ENCODE measurements around the gene KITLG. TPM values are rescaled to one million over a fixed set of nuclear protein-coding genes. Genes with fewer than 3 reads are reported as not detected.

KITLG gene
- total RNA-seq, 1 experiment from 2014 or later, result 7.4 TPM

DNA sequence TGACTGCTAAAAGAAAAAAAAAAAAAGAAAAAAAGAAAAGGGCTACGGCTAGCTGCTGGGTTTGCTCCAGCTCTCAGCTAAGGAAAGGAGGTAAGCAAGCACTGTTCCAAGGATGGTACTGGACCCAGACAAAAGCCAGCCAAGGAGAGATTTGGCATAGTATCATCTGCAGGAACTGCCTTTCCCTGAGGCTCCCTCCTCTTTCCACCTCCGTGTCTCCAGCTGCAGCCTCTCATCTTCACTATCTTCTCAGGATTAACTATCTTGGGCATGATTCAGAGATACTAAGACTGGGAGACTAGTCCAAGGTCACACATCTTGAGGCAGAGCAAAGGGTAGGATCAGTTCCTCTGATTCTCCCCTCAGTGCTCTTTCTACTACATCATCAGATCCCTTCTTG is 6.0 kb downstream of the KITLG start:
- H3K27ac ChIP-seq (ENCODE audit: low read length), result no peak overlapping the region
- in situ Hi-C loops (cut with HindIII; ENCODE audit: low pct_unique_long_range_greater_than_20kb, low sequenced_read_pairs) (no loop called here), intact Hi-C loops (cut with micrococcal nuclease; ENCODE audit: unreplicated experiment) (loop anchor here (10.0 kb wide), 2 partner anchors 411 to 419 kb away; no protein-coding TSS in a partner anchor)
- no peak for ATAC-seq
- peaks cover 17% of the 10 kb centered on the region for H3K4me1 ChIP-seq (ENCODE audit: control insufficient read depth, insufficient read depth, low read length)
- H3K36me3 ChIP-seq (ENCODE audit: control insufficient read depth, insufficient read depth, low read length), result peaks cover under 1% of the 10 kb centered on the region; the same call in 1 of the 2 replicates
- H3K9me3 ChIP-seq (ENCODE audit: control insufficient read depth, insufficient read depth, low read depth, low read length), result no peaks in the 10 kb centered on the region
- no peak overlapping the region for H3K4me3 ChIP-seq (ENCODE audit: low read depth in 2 of 2, low read length in 2 of 2)
- H3K27me3 ChIP-seq (ENCODE audit: control insufficient read depth, insufficient read depth, low read length), result peaks cover 5% of the 10 kb centered on the region
- BruUV-seq (replicated peaks), result no TSS peak
- TF ChIP-seq SIN3A (IDR thresholded peaks at IDR 0.05; ENCODE audit: borderline replicate concordance, insufficient read depth, low read depth, low read length) (no peak), TCF7L2 (IDR thresholded peaks at IDR 0.05; ENCODE audit: low read depth, low read length) (no peak), POLR2AphosphoS5 (IDR thresholded peaks at IDR 0.05; ENCODE audit: low read depth, low read length) (no peak)
- TF ChIP-seq, protein P1, sequence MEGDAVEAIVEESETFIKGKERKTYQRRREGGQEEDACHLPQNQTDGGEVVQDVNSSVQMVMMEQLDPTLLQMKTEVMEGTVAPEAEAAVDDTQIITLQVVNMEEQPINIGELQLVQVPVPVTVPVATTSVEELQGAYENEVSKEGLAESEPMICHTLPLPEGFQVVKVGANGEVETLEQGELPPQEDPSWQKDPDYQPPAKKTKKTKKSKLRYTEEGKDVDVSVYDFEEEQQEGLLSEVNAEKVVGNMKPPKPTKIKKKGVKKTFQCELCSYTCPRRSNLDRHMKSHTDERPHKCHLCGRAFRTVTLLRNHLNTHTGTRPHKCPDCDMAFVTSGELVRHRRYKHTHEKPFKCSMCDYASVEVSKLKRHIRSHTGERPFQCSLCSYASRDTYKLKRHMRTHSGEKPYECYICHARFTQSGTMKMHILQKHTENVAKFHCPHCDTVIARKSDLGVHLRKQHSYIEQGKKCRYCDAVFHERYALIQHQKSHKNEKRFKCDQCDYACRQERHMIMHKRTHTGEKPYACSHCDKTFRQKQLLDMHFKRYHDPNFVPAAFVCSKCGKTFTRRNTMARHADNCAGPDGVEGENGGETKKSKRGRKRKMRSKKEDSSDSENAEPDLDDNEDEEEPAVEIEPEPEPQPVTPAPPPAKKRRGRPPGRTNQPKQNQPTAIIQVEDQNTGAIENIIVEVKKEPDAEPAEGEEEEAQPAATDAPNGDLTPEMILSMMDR (IDR thresholded peaks at IDR 0.05), result no peak
- TF ChIP-seq, protein P2, sequence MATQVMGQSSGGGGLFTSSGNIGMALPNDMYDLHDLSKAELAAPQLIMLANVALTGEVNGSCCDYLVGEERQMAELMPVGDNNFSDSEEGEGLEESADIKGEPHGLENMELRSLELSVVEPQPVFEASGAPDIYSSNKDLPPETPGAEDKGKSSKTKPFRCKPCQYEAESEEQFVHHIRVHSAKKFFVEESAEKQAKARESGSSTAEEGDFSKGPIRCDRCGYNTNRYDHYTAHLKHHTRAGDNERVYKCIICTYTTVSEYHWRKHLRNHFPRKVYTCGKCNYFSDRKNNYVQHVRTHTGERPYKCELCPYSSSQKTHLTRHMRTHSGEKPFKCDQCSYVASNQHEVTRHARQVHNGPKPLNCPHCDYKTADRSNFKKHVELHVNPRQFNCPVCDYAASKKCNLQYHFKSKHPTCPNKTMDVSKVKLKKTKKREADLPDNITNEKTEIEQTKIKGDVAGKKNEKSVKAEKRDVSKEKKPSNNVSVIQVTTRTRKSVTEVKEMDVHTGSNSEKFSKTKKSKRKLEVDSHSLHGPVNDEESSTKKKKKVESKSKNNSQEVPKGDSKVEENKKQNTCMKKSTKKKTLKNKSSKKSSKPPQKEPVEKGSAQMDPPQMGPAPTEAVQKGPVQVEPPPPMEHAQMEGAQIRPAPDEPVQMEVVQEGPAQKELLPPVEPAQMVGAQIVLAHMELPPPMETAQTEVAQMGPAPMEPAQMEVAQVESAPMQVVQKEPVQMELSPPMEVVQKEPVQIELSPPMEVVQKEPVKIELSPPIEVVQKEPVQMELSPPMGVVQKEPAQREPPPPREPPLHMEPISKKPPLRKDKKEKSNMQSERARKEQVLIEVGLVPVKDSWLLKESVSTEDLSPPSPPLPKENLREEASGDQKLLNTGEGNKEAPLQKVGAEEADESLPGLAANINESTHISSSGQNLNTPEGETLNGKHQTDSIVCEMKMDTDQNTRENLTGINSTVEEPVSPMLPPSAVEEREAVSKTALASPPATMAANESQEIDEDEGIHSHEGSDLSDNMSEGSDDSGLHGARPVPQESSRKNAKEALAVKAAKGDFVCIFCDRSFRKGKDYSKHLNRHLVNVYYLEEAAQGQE (IDR thresholded peaks at IDR 0.05; ENCODE audit: insufficient read depth in 1 of 2, low read depth in 2 of 2, low read length in 1 of 2), result no peak
- POLR2A ChIA-PET, result interaction anchor here (0.6 kb wide), 1 partner anchor 16 kb away, joined by 3 read pairs; no protein-coding TSS in a partner anchor
- DNase-seq (ENCODE audit: low read depth, low spot score), result no peak
- CTCF ChIA-PET, result no interaction called here

- ChIA-PET POLR2A (no interaction called here), CTCF (no interaction called here)
- TF ChIP-seq, protein P2 (IDR thresholded peaks at IDR 0.05; ENCODE audit: insufficient read depth in 1 of 2, low read depth in 2 of 2, low read length in 1 of 2), result no peak
- TF ChIP-seq POLR2AphosphoS5 (IDR thresholded peaks at IDR 0.05; ENCODE audit: low read depth, low read length) (no peak), SIN3A (IDR thresholded peaks at IDR 0.05; ENCODE audit: borderline replicate concordance, insufficient read depth, low read depth, low read length) (no peak), TCF7L2 (IDR thresholded peaks at IDR 0.05; ENCODE audit: low read depth, low read length) (no peak)
- TF ChIP-seq, protein P1 (IDR thresholded peaks at IDR 0.05), result no peak
- in situ Hi-C loops (cut with HindIII; ENCODE audit: low pct_unique_long_range_greater_than_20kb, low sequenced_read_pairs), result no loop called here
- ATAC-seq (no peak), DNase-seq (ENCODE audit: low read depth, low spot score) (no peak)
- no TSS peak for BruUV-seq (replicated peaks)
- intact Hi-C loops (cut with micrococcal nuclease; ENCODE audit: unreplicated experiment), result loop anchor here (10.0 kb wide), 2 partner anchors 411 to 419 kb away; no protein-coding TSS in a partner anchor
- Histone ChIP-seq H3K27me3 (ENCODE audit: control insufficient read depth, insufficient read depth, low read length) (peaks cover 3% of the 10 kb centered on the region; the same call in 1 of the 2 replicates), H3K27ac (ENCODE audit: low read length) (no peak overlapping the region), H3K9me3 (ENCODE audit: control insufficient read depth, insufficient read depth, low read depth, low read length) (no peaks in the 10 kb centered on the region), H3K36me3 (ENCODE audit: control insufficient read depth, insufficient read depth, low read length) (no peaks in the 10 kb centered on the region; the same call in 1 of the 2 replicates), H3K4me1 (ENCODE audit: control insufficient read depth, insufficient read depth, low read length) (peaks cover 13% of the 10 kb centered on the region), H3K4me3 (ENCODE audit: low read depth in 2 of 2, low read length in 2 of 2) (no peak overlapping the region)
These were observed 6.7 kb downstream of the KITLG start for GRCh38 chr12:88573583-88573982.
